GM12891 (cell line): ENCODE results near the gene HIPK1.

Source experiments
- POLR2A ChIP-seq: IDR thresholded peaks from 2 replicates; pipeline ENCODE4 v1.6.1; 2011; ENCODE audit warnings: low read depth, low read length, control low read depth
- POLR2AphosphoS5 ChIP-seq: IDR thresholded peaks from 2 replicates; pipeline ENCODE4 v1.6.1; 2011; ENCODE audit warnings: low read depth, low read length, control low read depth

GRCh38 chr1:113991467-113991997, 62.4 kb downstream of the HIPK1 start:
- TF ChIP-seq POLR2A (no peak), POLR2AphosphoS5 (no peak)
